ENCODE results near the gene SPOCD1.

- no peak for TF ChIP-seq EP300 (IDR thresholded peaks at IDR 0.05)
- no peak for TF ChIP-seq CTCF (IDR thresholded peaks at IDR 0.05)
These were observed 50.3 kb downstream of the SPOCD1 start for GRCh38 chr1:31765516-31765915.
